ENCODE results near the gene CHIT1.

DNA sequence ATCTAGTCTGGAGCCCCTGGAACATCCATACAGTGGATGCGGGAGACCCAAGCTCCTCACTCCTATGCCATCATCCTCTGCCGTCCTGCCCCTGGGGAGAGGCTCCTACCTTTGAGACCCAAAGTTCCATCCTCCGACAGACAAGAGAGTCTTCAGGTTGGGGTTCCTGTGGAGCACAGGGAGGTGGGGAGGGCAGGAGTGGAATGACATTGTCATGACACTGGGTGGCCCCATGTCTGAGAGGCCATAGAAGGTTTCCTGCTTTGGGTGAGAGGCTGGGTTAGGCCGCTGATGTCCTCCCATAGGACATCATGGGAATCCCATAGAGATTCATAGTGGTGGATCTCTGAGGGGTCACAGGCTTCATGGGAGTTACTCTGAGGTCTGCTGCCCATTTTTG lies 45.0 kb downstream of the CHIT1 start:
- TF ChIP-seq POLR2A (IDR thresholded peaks at IDR 0.05): no peak
- TF ChIP-seq, protein P1, sequence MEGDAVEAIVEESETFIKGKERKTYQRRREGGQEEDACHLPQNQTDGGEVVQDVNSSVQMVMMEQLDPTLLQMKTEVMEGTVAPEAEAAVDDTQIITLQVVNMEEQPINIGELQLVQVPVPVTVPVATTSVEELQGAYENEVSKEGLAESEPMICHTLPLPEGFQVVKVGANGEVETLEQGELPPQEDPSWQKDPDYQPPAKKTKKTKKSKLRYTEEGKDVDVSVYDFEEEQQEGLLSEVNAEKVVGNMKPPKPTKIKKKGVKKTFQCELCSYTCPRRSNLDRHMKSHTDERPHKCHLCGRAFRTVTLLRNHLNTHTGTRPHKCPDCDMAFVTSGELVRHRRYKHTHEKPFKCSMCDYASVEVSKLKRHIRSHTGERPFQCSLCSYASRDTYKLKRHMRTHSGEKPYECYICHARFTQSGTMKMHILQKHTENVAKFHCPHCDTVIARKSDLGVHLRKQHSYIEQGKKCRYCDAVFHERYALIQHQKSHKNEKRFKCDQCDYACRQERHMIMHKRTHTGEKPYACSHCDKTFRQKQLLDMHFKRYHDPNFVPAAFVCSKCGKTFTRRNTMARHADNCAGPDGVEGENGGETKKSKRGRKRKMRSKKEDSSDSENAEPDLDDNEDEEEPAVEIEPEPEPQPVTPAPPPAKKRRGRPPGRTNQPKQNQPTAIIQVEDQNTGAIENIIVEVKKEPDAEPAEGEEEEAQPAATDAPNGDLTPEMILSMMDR (IDR thresholded peaks at IDR 0.05 in 4 of 5, conservative IDR thresholded peaks at IDR 0.05 in 1 of 5): no peak
